GM06990 (cell line): Measurements from ENCODE around the gene GPR61.

Source experiments
- DNase-seq: peaks from one replicate; pipeline ENCODE4 v3.0.0-alpha.2; 2011; ENCODE audit not compliant: insufficient read length; ENCODE audit errors: extremely low read depth
- H3K27me3 ChIP-seq: replicated peaks from 2 replicates; pipeline ENCODE4 v1.6.0; 2011; ENCODE audit warnings: low read length; ENCODE audit not compliant: control insufficient read depth, insufficient read depth
- H3K36me3 ChIP-seq: 2 replicates; pipeline ENCODE4 v1.5.1; 2011; ENCODE audit warnings: low read length; ENCODE audit not compliant: control insufficient read depth, insufficient read depth
- H3K4me3 ChIP-seq: replicated peaks from 2 replicates; pipeline ENCODE4 v1.5.1; 2011; ENCODE audit warnings: low read depth, mild to moderate bottlenecking, control low read depth, low read length
- CTCF ChIP-seq: IDR thresholded peaks from 2 replicates; pipeline ENCODE4 v1.5.1; 2011; ENCODE audit warnings: low read length, control low read depth, mild to moderate bottlenecking, inconsistent platforms; ENCODE audit not compliant: insufficient read depth, poor library complexity, severe bottlenecking

GPR61 gene, protein sequence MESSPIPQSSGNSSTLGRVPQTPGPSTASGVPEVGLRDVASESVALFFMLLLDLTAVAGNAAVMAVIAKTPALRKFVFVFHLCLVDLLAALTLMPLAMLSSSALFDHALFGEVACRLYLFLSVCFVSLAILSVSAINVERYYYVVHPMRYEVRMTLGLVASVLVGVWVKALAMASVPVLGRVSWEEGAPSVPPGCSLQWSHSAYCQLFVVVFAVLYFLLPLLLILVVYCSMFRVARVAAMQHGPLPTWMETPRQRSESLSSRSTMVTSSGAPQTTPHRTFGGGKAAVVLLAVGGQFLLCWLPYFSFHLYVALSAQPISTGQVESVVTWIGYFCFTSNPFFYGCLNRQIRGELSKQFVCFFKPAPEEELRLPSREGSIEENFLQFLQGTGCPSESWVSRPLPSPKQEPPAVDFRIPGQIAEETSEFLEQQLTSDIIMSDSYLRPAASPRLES

GRCh38 chr1:109539676-109540075 is at the start of gene GPR61:
TSS of gene GPR61 (plus strand) at chr1:109539872. CDS start at chr1:109543023, 3,151 bp downstream.
- no peaks in the 10 kb centered on the region for H3K27me3 ChIP-seq
- no peak within 1 kb of the TSS for H3K4me3 ChIP-seq
- DNase-seq, result no peak
- H3K36me3 ChIP-seq, result no peaks in the 10 kb centered on the region
- no peak for TF ChIP-seq CTCF

GRCh38 chr1:109490029-109490933 is 49.4 kb upstream of the GPR61 start:
- no peak for DNase-seq
- H3K4me3 ChIP-seq, result no peak overlapping the region
- peak; percentile 93 for TF ChIP-seq CTCF
- no peaks in the 10 kb centered on the region for H3K27me3 ChIP-seq
- H3K36me3 ChIP-seq, result peaks cover 11% of the 10 kb centered on the region

DNA sequence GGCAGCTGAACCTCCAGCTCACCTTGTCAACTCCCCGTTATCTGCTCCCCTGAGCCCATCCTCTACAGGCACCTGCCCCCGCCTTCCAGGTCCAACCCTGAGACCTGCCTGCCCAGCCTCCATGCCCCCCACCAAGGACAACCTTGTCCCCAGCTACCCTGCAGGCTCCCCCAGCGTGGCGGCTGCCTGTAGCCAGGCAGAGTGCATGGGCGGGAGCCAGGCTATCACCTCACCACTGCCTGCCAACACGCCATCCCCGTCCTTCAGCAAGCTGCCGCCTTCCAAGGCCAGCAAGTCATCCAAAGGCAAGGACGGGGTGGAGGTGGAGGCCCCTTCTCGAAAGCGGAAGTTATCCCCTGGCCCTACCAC is 48.8 kb upstream of the GPR61 start:
- Histone ChIP-seq H3K4me3 (no peak overlapping the region), H3K36me3 (peaks cover 16% of the 10 kb centered on the region), H3K27me3 (no peaks in the 10 kb centered on the region)
- no peak for TF ChIP-seq CTCF
- DNase-seq, result no peak

DNA sequence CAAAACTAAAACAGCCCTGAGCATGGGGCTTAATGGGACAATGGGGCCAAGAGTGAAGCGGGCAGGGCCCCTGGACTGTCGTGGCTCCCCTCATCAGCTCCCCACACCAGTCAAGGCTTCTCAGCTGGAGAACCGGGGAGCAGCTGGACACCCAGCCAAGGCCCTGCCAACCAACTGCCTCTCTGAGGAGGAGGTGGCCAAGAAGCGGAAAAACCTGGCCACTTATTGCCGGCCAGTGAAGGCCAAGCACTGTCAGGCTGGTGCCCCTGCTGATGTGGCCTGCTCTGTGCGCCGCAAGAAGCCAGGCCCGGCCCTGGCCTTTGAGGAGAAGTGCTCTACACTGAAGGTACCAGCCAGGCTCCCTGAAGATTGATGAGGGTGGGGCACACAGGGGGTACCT is 48.3 kb upstream of the GPR61 start:
- no peak for DNase-seq
- TF ChIP-seq CTCF, result no peak
- H3K36me3 ChIP-seq, result peaks cover 18% of the 10 kb centered on the region
- H3K27me3 ChIP-seq, result no peaks in the 10 kb centered on the region
- no peak overlapping the region for H3K4me3 ChIP-seq

- no peak for TF ChIP-seq CTCF
- peaks cover 23% of the 10 kb centered on the region for H3K36me3 ChIP-seq
- no peaks in the 10 kb centered on the region for H3K27me3 ChIP-seq
- H3K4me3 ChIP-seq, result no peak overlapping the region
- no peak for DNase-seq
Measured at GRCh38 chr1:109492779-109493178, 46.9 kb upstream of the GPR61 start.
